ENCODE measurements around the gene BRIP1.

GRCh38 chr17:61759362-61759761 is 104.0 kb downstream of the BRIP1 start:
- no peak for TF ChIP-seq CTCF (IDR thresholded peaks at IDR 0.05)
- no peak for TF ChIP-seq EZH2 (IDR thresholded peaks at IDR 0.05)
- no peak for TF ChIP-seq EZH2phosphoT487 (IDR thresholded peaks at IDR 0.05)
